Measurements from ENCODE around the gene ARID5B. TPM values are rescaled to one million over a fixed set of nuclear protein-coding genes. Genes with fewer than 3 reads are reported as not detected.

The ARID5B gene
- polyA plus RNA-seq, 3 donors: 1.00 to 2.5 (median 1.5) TPM

DNA sequence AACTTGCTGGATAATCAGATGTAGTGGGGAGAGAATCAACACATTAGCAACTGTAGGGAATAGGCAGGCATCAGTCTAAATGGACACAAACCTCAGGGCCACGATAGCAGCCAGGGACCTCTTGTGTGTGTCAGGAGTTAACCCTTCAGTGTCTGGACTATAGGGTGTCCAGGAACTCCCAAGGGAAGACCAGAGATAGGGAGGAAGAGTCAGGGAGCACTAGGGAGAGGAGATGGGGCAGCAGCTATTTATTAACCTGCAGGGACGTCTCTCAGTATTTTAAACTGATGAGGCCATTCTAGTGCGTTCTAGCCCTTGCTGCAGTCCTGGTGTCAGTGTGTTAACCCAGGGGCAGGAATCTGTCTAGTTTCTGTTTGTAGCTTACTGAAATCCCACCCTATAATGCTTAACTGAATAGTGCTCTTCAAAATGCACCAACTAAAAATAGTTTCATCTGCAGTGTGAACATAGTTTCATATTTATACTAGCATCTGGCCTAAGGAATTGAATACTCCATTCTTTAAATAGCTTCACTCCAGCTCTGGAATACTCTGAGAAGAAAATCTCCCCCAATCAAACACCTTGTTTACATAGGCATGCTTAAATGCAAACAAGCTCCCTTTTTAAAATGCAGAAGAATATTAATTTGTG is 62.7 kb downstream of the ARID5B start:
- H3K9ac ChIP-seq (ENCODE audit: insufficient read depth, low read length, poor library complexity, severe bottlenecking): no peak overlapping the region
- H2AFZ ChIP-seq (ENCODE audit: insufficient read depth, low read depth, low read length, poor library complexity, severe bottlenecking): no peak overlapping the region
- H3K4me2 ChIP-seq (replicated peaks; ENCODE audit: extremely low read depth, low read length, poor library complexity, severe bottlenecking): no peak overlapping the region
- H3K79me2 ChIP-seq (ENCODE audit: insufficient read depth, low read length): no peaks in the 10 kb centered on the region
- TF ChIP-seq, protein P1, sequence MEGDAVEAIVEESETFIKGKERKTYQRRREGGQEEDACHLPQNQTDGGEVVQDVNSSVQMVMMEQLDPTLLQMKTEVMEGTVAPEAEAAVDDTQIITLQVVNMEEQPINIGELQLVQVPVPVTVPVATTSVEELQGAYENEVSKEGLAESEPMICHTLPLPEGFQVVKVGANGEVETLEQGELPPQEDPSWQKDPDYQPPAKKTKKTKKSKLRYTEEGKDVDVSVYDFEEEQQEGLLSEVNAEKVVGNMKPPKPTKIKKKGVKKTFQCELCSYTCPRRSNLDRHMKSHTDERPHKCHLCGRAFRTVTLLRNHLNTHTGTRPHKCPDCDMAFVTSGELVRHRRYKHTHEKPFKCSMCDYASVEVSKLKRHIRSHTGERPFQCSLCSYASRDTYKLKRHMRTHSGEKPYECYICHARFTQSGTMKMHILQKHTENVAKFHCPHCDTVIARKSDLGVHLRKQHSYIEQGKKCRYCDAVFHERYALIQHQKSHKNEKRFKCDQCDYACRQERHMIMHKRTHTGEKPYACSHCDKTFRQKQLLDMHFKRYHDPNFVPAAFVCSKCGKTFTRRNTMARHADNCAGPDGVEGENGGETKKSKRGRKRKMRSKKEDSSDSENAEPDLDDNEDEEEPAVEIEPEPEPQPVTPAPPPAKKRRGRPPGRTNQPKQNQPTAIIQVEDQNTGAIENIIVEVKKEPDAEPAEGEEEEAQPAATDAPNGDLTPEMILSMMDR (IDR thresholded peaks at IDR 0.05): no peak
- H3K27ac ChIP-seq (ENCODE audit: low read depth in 1 of 2, low read length in 2 of 2): no peak overlapping the region
- H4K20me1 ChIP-seq (ENCODE audit: insufficient read depth, low read length): no peaks in the 10 kb centered on the region
- no peaks in the 10 kb centered on the region for H3K27me3 ChIP-seq (ENCODE audit: control insufficient read depth in 2 of 2, insufficient read depth in 2 of 2, low read length in 2 of 2)
- WGBS (ENCODE audit: insufficient coverage): 75% methylated on average over 1 of the region's 3 CpGs
- peaks cover 0 to 4% of the 10 kb centered on the region in 2 donors for H3K9me3 ChIP-seq (replicated peaks in 1 of 2; ENCODE audit: control insufficient read depth in 1 of 2, insufficient read depth in 1 of 2, low read length in 2 of 2)
- DNase-seq: no peak
- Mint-ChIP-seq H3K4me3 (no peak overlapping the region), H3K4me1 (peaks cover 24% of the 10 kb centered on the region), H3K27ac (peak overlapping the region in 1 of 7 donors; percentile 55), H3K27me3 (ENCODE audit: low read depth in 3 of 3) (no peaks in the 10 kb centered on the region), H3K36me3 (peaks cover 6 to 8% of the 10 kb centered on the region in 2 donors), H3K9me3 (peaks cover 0 to 2% (median 0%) of the 10 kb centered on the region in 7 donors)
- no peaks in the 10 kb centered on the region for H3K36me3 ChIP-seq (replicated peaks in 1 of 2; ENCODE audit: control insufficient read depth in 1 of 2, insufficient read depth in 2 of 2, low read length in 2 of 2)
- H3K4me1 ChIP-seq (ENCODE audit: control insufficient read depth in 1 of 2, insufficient read depth in 2 of 2, low read length in 2 of 2): peaks cover 11 to 23% of the 10 kb centered on the region in 2 donors
- intact Hi-C loops (cut with micrococcal nuclease): no loop called here
- no peak overlapping the region for H3K4me3 ChIP-seq (replicated peaks in 1 of 3; ENCODE audit: low read depth in 2 of 3, low read length in 3 of 3)

DNA sequence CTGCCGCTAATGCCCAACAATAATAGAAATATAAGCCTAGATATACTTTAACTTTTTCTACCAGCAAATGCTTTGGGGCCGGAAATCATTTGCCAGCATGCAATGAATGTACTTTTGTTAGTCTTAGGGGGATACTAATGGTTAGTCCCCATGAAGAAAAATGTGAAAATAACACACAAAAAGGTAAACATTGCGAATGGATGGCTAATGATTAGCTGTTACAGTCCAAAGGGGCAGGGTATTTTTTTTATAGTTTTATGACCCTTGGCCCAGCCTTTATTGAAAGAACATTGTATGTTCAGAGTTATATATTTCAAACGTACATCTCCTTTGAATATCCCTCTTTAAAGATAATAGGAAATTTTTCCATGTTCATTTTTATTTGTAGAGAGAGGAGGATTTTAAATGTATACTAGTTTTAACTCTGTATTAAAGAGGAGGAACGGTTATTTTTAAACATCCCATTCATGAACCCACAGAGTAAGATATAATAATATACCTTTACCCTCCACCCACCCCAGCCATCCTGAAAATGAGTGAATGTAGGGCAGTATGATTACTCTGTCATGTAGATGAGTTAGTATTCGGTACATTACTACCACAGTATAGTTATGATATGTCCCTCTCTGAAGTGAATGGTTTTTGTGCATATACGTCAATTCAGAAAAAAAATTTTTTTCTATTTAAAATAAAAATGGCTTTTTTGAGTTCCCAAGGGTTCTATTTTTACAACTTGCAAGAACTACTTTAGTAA is 63.6 kb downstream of the ARID5B start:
- TF ChIP-seq, protein P1 (IDR thresholded peaks at IDR 0.05): no peak
- Mint-ChIP-seq H3K4me3 (no peak overlapping the region), H3K27ac (no peak overlapping the region), H3K9me3 (peaks cover 0 to 2% (median 0%) of the 10 kb centered on the region in 7 donors), H3K4me1 (peaks cover 24% of the 10 kb centered on the region), H3K36me3 (peaks cover 8 to 10% of the 10 kb centered on the region in 2 donors), H3K27me3 (ENCODE audit: low read depth in 3 of 3) (no peaks in the 10 kb centered on the region)
- Histone ChIP-seq H3K27ac (ENCODE audit: low read depth in 1 of 2, low read length in 2 of 2) (peak overlapping the region in 1 of 2 donors; percentile 79), H3K4me1 (ENCODE audit: control insufficient read depth in 1 of 2, insufficient read depth in 2 of 2, low read length in 2 of 2) (peaks cover 11 to 23% of the 10 kb centered on the region in 2 donors), H3K79me2 (ENCODE audit: insufficient read depth, low read length) (no peaks in the 10 kb centered on the region), H3K36me3 (replicated peaks in 1 of 2; ENCODE audit: control insufficient read depth in 1 of 2, insufficient read depth in 2 of 2, low read length in 2 of 2) (no peaks in the 10 kb centered on the region), H3K4me3 (replicated peaks in 1 of 3; ENCODE audit: low read depth in 2 of 3, low read length in 3 of 3) (no peak overlapping the region), H3K9me3 (replicated peaks in 1 of 2; ENCODE audit: control insufficient read depth in 1 of 2, insufficient read depth in 1 of 2, low read length in 2 of 2) (peaks cover 0 to 4% of the 10 kb centered on the region in 2 donors), H3K4me2 (replicated peaks; ENCODE audit: extremely low read depth, low read length, poor library complexity, severe bottlenecking) (no peak overlapping the region), H3K9ac (ENCODE audit: insufficient read depth, low read length, poor library complexity, severe bottlenecking) (no peak overlapping the region), H4K20me1 (ENCODE audit: insufficient read depth, low read length) (no peaks in the 10 kb centered on the region), H2AFZ (ENCODE audit: insufficient read depth, low read depth, low read length, poor library complexity, severe bottlenecking) (no peak overlapping the region), H3K27me3 (ENCODE audit: control insufficient read depth in 2 of 2, insufficient read depth in 2 of 2, low read length in 2 of 2) (no peaks in the 10 kb centered on the region)
- no peak for DNase-seq
- WGBS (ENCODE audit: insufficient coverage): no CpG with 5 or more reads among the region's 7 CpGs
- intact Hi-C loops (cut with micrococcal nuclease): no loop called here
